ENCODE results near the gene GRIN3A. TPM values are rescaled to one million over a fixed set of nuclear protein-coding genes. Genes with fewer than 3 reads are reported as not detected.

The GRIN3A gene
- total RNA-seq, 1 experiment from 2014 or later, result not detected

- TF ChIP-seq CTCF (conservative IDR thresholded peaks at IDR 0.05), result no peak
- Histone ChIP-seq H2BK15ac (ENCODE audit: low read depth, low read length) (no peak overlapping the region), H4K91ac (ENCODE audit: insufficient read length, low read depth, low read length) (no peak overlapping the region), H3K56ac (ENCODE audit: insufficient read length, low read depth, low read length) (no peak overlapping the region), H3T11ph (ENCODE audit: low read length) (no peak overlapping the region), H3K9me3 (ENCODE audit: control insufficient read depth, low read depth, low read length) (no peaks in the 10 kb centered on the region), H3K79me1 (ENCODE audit: insufficient read depth, low read depth, low read length, poor library complexity, severe bottlenecking) (peaks cover 4% of the 10 kb centered on the region), H3K4me2 (ENCODE audit: insufficient read depth, insufficient read length, low read length) (no peak overlapping the region), H2BK12ac (ENCODE audit: insufficient read length, low read depth, low read length) (no peak overlapping the region), H3K9ac (ENCODE audit: extremely low read depth, insufficient read length, low read length) (no peak overlapping the region), H3K4me1 (ENCODE audit: insufficient read depth, low read length) (no peaks in the 10 kb centered on the region), H3K27ac (ENCODE audit: insufficient read length, low read depth, low read length) (no peak overlapping the region), H3K79me2 (ENCODE audit: insufficient read depth, low read length) (peaks cover 2% of the 10 kb centered on the region; the same call in 1 of the 2 replicates), H4K8ac (replicated peaks; ENCODE audit: insufficient read length, low read depth, low read length) (no peak overlapping the region), H3K23me2 (ENCODE audit: insufficient read length, low read depth, low read length, poor library complexity, severe bottlenecking) (no peaks in the 10 kb centered on the region), H2BK120ac (ENCODE audit: low read depth, low read length, poor library complexity, severe bottlenecking) (no peak overlapping the region), H2AK5ac (ENCODE audit: insufficient read length, low read length) (no peak overlapping the region), H4K5ac (ENCODE audit: insufficient read length, low read depth, low read length) (no peak overlapping the region), H3K23ac (ENCODE audit: insufficient read length, low read depth, low read length) (no peak overlapping the region), H3K18ac (ENCODE audit: insufficient read length, low read depth, low read length) (no peak overlapping the region), H3K14ac (ENCODE audit: insufficient read depth, low read length) (no peak overlapping the region), H2BK20ac (ENCODE audit: low read depth, low read length, poor library complexity, severe bottlenecking) (no peak overlapping the region), H2BK5ac (ENCODE audit: insufficient read length, low read length) (no peak overlapping the region), H3K4ac (ENCODE audit: low read depth, low read length) (no peak overlapping the region), H4K20me1 (ENCODE audit: control insufficient read depth, insufficient read depth, insufficient read length) (no peaks in the 10 kb centered on the region), H2AFZ (ENCODE audit: low read length) (no peak overlapping the region), H3K27me3 (ENCODE audit: insufficient read depth, low read length) (no peaks in the 10 kb centered on the region)
- H3K36me3 Mint-ChIP-seq (ENCODE audit: insufficient read depth in 1 of 3, low read depth in 3 of 3), result peaks cover 11 to 27% (median 15%) of the 10 kb centered on the region in 3 experiments; a peak in 6 of 7 replicates
- H3K27ac Mint-ChIP-seq, result no peak overlapping the region
- peaks cover 0 to 3% of the 10 kb centered on the region in 2 experiments; a peak in 1 of 4 replicates for H3K4me1 Mint-ChIP-seq
- no peaks in the 10 kb centered on the region for H3K27me3 Mint-ChIP-seq (ENCODE audit: low read depth)
- no peak overlapping the region for H3K4me3 Mint-ChIP-seq
- WGBS (ENCODE audit: extremely low coverage, insufficient read length, low lambda C conversion rate), result no CpG with 5 or more reads among the region's 8 CpGs
- no peaks in the 10 kb centered on the region for H3K9me3 Mint-ChIP-seq
- no peak for DNase-seq
Observed at GRCh38 chr9:101540069-101540468, 198.4 kb downstream of the GRIN3A start.

Measured in H9 (cell line).